Measurements from ENCODE around the gene IFIT2. TPM values are rescaled to one million over a fixed set of nuclear protein-coding genes. Genes with fewer than 3 reads are reported as not detected.
"Not testable (repeated sequence)": the region's sequence is repeated elsewhere in the genome, so short reads cannot be mapped to it uniquely, and the experiment has no call there.

The IFIT2 gene
- total RNA-seq, 1 donor from 2014 or later, result 3.3 TPM

- no peak for DNase-seq (ENCODE audit: low spot score in 2 of 2)
- FAIRE-seq, result no peak
Measured at GRCh38 chr10:89336241-89336640, 34.4 kb downstream of the IFIT2 start.

- DNase-seq (ENCODE audit: low spot score in 2 of 2), result no peak
- no peak for FAIRE-seq
Measured at GRCh38 chr10:89337484-89337883, 35.6 kb downstream of the IFIT2 start.

DNA sequence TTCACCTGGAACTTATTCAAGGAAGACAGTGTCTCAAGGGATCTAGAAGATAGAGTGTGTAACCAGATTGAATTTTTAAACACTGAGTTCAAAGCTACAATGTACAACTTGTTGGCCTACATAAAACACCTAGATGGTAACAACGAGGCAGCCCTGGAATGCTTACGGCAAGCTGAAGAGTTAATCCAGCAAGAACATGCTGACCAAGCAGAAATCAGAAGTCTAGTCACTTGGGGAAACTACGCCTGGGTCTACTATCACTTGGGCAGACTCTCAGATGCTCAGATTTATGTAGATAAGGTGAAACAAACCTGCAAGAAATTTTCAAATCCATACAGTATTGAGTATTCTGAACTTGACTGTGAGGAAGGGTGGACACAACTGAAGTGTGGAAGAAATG, 36.9 kb downstream of the IFIT2 start:
- FAIRE-seq, result no peak
- DNase-seq (ENCODE audit: low spot score in 2 of 2), result no peak

- FAIRE-seq, result no peak
- no peak for DNase-seq (ENCODE audit: low spot score in 2 of 2)
Measured at GRCh38 chr10:89339875-89340274, 38.0 kb downstream of the IFIT2 start.

DNA sequence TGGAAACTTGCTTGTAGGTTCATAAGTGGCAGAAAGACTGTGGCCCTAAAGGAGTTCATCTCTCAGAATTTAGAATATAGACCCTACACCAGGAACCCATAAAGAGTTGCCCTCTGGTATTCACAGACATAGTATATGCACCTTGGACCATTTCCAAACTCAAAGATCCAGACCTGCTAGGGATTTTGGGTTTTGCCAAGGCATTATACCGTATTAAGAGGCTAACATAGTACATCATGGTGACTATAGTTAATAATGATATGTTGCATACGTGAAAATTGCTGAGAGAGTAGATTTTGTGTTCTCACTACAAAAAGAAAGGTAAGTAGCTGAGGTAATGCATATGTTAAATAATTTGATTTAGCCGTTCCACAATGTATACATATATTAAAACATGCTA, 39.8 kb downstream of the IFIT2 start:
- FAIRE-seq (no peak), DNase-seq (ENCODE audit: low spot score in 2 of 2) (no peak)

DNA sequence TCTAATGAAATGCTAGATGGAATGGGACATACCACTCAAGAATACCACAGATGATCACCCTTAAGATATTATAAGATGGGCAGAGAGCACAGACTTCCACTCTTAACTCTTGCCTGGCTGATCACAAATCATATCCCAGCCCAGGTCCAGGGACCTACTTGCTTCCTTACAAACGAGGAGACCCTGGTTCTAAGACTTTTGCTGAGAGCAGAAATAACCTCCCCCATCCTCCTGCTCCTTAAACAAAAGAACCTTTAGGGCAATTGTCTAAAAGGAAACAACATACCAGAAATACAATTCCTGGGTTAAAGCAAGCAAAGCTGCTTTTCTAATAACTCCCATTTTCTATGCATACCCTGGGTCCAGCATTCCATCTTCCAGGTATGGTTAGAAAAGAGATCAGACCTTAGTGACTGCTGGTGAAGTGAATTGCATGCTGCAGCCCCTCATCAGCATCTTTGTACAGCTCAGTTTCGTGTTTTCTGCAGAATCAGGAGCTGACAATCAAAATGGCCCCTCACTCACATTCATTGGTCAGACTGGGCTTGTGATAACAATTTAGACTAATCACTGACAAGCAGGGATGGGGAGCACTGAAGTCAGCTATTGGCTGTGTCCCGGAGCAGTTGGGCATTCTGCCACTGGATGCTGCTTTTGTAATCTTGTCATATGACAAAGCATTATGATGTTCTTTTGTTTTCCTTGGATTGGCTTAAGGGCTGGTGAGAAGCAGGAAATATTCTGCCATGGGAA, 40.5 kb downstream of the IFIT2 start:
- FAIRE-seq (peak; percentile 69), DNase-seq (ENCODE audit: low spot score in 2 of 2) (peak in 1 of 2 donors; percentile 20)

GRCh38 chr10:89343089-89343767, 41.4 kb downstream of the IFIT2 start:
- DNase-seq (ENCODE audit: low spot score in 2 of 2) (no peak), FAIRE-seq (no peak)

- no peak for FAIRE-seq
Measured at GRCh38 chr10:89344156-89344555, 42.3 kb downstream of the IFIT2 start.

DNA sequence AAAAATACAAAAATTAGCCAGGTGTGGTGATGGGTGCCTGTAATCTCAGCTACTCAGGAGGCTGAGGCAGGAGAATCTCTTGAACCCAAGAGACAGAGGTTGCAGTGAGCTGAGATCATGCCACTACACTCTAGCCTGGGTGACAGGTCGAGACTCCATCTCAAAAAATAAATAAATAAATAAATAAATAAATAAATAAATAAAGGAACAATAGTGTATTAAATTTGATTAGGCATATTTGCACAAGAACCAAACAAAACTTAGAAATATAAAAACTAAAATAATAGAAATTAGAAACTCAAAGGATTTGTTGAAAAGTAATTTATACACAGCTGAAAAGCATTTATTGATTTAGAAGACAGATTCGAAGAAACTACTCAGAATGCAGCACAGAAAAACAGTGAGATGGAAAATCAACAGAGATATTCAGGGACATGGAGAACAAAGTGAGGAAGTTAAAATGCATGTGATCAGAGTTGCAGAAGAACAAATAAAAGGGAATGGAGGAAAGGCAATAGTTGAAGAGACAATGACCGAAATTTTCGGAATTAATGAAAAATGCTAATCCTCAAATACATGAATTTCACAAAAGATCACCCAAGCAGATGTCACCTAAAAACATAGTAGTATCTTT, 43.6 kb downstream of the IFIT2 start:
- DNase-seq (ENCODE audit: low spot score in 2 of 2) (no peak), FAIRE-seq (no peak)

More at GRCh38 chr10:89344156-89344555, 42.3 kb downstream of the IFIT2 start:
- DNase-seq (ENCODE audit: low spot score in 2 of 2), result no peak

DNA sequence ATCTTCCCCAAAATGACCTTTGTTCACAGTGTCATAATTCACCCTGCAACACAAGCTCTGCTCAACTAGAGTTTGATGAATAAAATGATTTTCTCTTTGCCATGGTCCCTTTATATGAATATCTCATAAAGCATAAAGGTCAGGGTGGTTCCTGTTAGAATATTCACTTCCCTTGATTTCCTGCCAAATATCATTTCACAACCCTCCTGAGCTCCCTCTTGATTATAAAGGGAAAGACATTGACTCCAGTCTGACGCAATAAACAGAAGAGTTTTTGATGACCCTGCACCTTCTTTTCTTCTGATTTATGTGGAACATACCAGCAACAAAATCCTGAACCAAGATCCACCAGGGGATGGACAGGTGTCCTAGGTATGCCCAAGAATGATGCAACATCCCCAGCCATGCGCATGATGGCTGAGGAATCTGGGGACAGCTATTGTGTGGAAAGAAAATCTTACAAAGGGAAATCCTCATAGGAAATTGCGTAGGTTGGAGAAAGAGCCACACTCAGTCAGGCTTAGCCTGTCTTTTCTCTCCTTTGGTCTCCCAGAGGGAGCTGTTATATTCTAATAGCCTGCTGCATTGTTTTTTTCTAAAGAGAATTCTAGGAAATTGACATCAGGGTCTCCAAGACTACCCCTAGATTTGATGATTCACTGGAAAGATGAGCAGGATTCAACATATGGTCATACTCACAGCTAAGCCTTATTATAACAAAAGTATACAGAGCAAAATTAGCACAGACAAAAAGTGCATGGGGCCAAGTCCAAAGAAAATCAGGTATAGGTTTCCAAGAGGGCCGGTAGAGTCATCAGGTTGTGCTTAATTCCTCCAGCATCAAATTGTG, 44.8 kb downstream of the IFIT2 start:
- DNase-seq (ENCODE audit: low spot score in 2 of 2) (no peak), FAIRE-seq (no peak)

- DNase-seq (ENCODE audit: low spot score in 2 of 2) (no peak), FAIRE-seq (no peak)
Measured at GRCh38 chr10:89347701-89348457, 46.0 kb downstream of the IFIT2 start.

DNA sequence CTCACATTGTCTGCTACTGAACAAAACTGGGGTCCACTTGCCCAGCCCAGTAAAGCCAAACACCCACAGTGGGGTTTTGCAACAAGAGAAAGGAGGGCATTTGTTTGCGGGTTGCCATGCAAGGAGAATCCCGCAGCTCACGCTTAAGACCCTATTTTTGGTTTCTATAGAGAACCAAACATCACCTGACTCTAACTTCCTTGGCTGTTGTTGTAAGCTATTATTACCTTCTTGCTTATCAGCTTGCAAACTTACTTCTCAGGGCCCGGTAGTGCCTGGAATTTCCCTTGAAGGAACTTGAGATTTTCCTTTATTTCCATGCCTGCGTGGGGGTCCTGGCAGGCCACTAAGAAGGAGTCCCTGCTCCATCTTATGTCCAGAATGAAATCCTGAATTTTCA, 46.6 kb downstream of the IFIT2 start:
- DNase-seq (ENCODE audit: low spot score in 2 of 2) (no peak), FAIRE-seq (no peak)

GRCh38 chr10:89348975-89349374, 47.1 kb downstream of the IFIT2 start:
- DNase-seq (ENCODE audit: low spot score in 2 of 2) (no peak), FAIRE-seq (no peak)

DNA sequence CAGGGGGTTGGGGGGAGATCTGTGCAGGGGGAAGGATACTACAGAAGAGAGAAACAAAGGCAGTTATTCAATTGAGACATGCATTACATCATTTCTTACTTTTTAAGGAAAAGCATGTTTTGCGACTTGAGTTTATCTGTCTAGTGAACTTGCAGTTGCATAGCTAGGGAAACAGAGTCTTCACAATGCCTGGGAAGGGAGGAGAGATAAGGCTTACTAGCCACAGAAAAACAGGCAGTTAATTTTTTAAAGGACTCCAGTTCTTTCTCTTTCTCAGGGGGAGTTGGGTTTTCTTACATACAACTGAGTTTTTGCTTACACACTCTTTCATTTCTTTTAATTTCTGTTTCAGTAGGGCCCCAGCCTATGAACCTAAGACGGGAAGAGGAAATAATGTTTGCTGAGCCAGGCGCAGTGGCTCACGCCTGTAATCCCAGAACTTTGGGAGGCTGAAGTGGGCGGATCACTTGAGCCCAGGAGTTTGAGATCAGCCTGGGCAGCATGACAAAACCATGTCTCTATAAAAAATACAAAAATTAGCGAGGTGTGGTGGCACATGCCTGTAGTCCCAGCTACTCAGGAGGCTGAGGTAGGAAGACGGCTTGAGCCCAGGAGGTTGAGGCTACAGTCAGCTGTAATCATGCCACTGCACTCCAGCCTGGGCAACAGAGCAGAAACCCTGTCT, 48.9 kb downstream of the IFIT2 start:
- DNase-seq (ENCODE audit: low spot score in 2 of 2); FAIRE-seq: not testable (repeated sequence)

- DNase-seq (ENCODE audit: low spot score in 2 of 2), result no peak
Measured at GRCh38 chr10:89351412-89351779, 49.5 kb downstream of the IFIT2 start.

DNA sequence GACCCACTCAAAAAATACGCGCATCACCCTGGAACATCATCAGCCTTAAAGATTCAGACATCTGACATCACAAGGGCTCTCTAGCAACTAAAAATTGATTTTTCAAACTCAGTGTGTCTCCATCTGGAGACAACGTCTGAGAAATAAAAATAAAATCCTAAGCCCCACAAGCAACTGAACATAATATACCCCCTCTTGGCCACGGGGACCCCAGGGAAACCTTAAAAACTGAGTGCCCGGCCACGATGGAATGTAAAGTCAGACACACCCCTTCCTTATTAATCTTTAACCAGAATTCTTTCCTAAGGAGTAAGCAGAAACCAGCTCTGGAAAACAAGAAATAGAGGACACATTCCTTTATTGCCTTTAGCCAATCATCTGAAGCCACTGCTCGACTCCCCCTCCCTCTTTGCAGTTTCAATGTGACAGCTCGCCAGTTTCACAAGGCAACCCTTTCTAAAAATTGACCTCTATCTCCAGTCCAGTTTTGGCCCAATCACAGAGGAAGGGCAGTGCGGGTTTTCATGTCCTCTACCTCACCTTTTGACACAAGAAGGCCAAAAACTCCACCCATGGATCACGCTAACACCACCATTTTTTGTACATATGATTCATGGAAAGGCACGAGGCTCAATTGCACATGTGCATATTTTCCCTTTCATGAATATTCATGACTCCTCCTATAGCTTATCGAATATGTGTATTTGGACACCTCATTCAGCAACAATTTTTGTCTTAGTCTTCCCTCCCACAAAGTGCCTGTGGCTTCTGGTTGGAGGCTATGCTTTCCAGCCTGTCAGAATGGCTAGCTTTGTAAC, 50.1 kb downstream of the IFIT2 start:
- no peak for FAIRE-seq
- no peak for DNase-seq (ENCODE audit: low spot score in 2 of 2)

More at GRCh38 chr10:89351412-89351779, 49.5 kb downstream of the IFIT2 start:
- no peak for FAIRE-seq

DNA sequence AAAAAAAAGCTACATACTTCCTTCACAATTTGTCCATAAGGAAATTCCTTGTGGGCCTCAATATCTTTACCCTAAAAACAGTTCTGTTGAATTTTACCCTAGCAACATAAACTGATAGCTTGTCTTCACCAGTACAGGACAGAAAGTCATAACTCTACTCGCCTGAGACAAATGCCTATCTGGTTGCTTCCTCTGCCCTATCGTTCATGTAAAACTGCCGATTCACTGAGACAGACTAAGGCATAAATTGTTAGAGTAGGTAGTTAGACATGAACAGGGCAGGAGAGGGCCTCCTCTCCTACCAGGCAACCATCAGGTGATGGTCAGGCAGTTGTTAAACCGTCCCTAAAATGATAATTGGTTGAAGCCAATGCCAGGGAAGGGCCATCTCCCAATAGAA, 51.0 kb downstream of the IFIT2 start:
- FAIRE-seq, result no peak
- no peak for DNase-seq (ENCODE audit: low spot score in 2 of 2)

DNA sequence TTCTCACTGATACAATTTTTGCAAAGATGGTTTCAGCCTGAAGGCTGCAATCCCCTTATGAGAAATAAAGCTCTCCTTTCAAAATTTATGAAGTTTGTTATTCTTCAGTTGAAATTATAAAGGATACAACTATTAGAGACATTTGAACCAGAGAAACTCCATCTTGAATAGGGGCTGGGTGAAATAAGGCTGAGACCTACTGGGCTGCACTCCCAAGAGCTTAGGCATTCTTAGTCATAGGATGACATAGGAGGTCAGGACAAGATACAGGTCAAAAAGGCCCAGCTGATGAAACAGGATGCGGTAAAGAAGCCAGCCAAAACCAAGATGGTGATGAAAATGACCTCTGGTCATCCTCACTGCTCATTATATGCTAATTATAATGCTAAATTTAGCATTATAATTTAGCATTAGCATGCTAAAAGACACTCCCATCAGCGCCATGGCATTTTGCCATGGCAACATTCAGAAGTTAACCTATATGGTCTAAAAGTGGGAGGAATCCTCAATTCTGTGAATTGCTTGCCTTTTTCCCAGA, 53.6 kb downstream of the IFIT2 start:
- DNase-seq (ENCODE audit: low spot score in 2 of 2) (no peak), FAIRE-seq (no peak)
